Measurements from ENCODE around the gene PRC1. TPM values are rescaled to one million over a fixed set of nuclear protein-coding genes. Genes with fewer than 3 reads are reported as not detected.

Gene PRC1
- total and polyA plus RNA-seq, 8 donors = 10.4 to 137 (median 66.1) TPM

- no peaks in the 10 kb centered on the region for H3K9me3 ChIP-seq
- DNase-seq = peak in 2 of 4 donors; percentile 35 to 82
- H3K4me3 ChIP-seq = peak overlapping the region; percentile 50 to 51
- H3K4me1 ChIP-seq = peaks cover 7 to 35% of the 10 kb centered on the region in 2 donors
- intact Hi-C loops (cut with DNase I) = loop anchor here in 1 of 2 donors (5.0 to 10.0 kb wide), 2 partner anchors 78 to 315 kb away; no protein-coding TSS in a partner anchor
- peaks cover 0 to 43% of the 10 kb centered on the region in 2 donors for H3K36me3 ChIP-seq
- H3K27me3 ChIP-seq = no peaks in the 10 kb centered on the region
- peak; percentile 19 for ATAC-seq
- no peak overlapping the region for H3K27ac ChIP-seq
- no peak for TF ChIP-seq CTCF (IDR thresholded peaks at IDR 0.05)
Measured at GRCh38 chr15:90957031-90957790, 37.1 kb downstream of the PRC1 start.

GRCh38 chr15:90956274-90957030 lies 37.9 kb downstream of the PRC1 start:
- Histone ChIP-seq H3K4me1 (peaks cover 7 to 35% of the 10 kb centered on the region in 2 donors), H3K27me3 (no peaks in the 10 kb centered on the region), H3K9me3 (no peaks in the 10 kb centered on the region), H3K27ac (no peak overlapping the region), H3K36me3 (peaks cover 0 to 44% of the 10 kb centered on the region in 2 donors), H3K4me3 (peak overlapping the region; percentile 50 to 51)
- ATAC-seq = peak; percentile 63
- peak; percentile 86 to 91 for TF ChIP-seq CTCF (IDR thresholded peaks at IDR 0.05)
- intact Hi-C loops (cut with DNase I) = loop anchor here in 1 of 2 donors (5.0 to 10.0 kb wide), 2 partner anchors 78 to 316 kb away; no protein-coding TSS in a partner anchor
- peak; percentile 69 to 93 (median 82) for DNase-seq

- peak overlapping the region; percentile 67 to 95 for H3K4me3 ChIP-seq
Measured at GRCh38 chr15:90955624-90956273, 38.6 kb downstream of the PRC1 start.

More at GRCh38 chr15:90955624-90956273, 38.6 kb downstream of the PRC1 start:
- H3K9me3 ChIP-seq = no peaks in the 10 kb centered on the region
- TF ChIP-seq CTCF (IDR thresholded peaks at IDR 0.05) = no peak
- no peak overlapping the region for H3K27ac ChIP-seq
- H3K36me3 ChIP-seq = peaks cover 0 to 44% of the 10 kb centered on the region in 2 donors
- no peak for DNase-seq
- intact Hi-C loops (cut with DNase I) = loop anchor here in 1 of 2 donors (5.0 to 10.0 kb wide), 2 partner anchors 79 to 317 kb away; no protein-coding TSS in a partner anchor
- no peak for ATAC-seq
- H3K27me3 ChIP-seq = no peaks in the 10 kb centered on the region
- peaks cover 7 to 35% of the 10 kb centered on the region in 2 donors for H3K4me1 ChIP-seq

Measured in left lung (tissue), 10 donors.